ENCODE data around the gene CNPY3. TPM values are rescaled to one million over a fixed set of nuclear protein-coding genes. Genes with fewer than 3 reads are reported as not detected.

The CNPY3 gene
- total RNA-seq, 1 donor from 2014 or later: 38.0 TPM

DNA sequence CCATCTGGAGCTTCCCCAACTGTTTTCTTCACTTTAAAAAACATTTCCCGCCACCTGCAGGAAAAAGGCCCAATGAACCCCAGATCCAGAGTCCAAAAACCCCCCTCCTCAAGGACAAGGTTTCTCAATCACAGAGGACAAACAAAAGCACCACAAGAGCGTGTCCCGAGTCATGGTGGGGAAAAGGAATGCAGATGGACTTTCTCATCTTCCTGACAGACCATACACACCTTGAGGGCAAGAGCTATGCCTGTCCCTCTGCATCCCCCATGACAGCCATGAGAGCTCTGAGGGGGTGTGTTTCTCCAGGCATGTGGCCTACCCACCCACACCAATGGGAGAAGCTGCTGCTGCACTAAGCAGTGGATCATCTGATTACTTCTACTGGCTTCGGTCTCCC is 40.7 kb downstream of the CNPY3 start:
- H3K36me3 Mint-ChIP-seq: peaks cover 9% of the 10 kb centered on the region
- no peaks in the 10 kb centered on the region for H3K36me3 ChIP-seq
- H3K27ac ChIP-seq: no peak overlapping the region
- H3K4me3 Mint-ChIP-seq: no peak overlapping the region
- H3K27me3 ChIP-seq: no peaks in the 10 kb centered on the region
- H3K4me1 Mint-ChIP-seq: peaks cover 3% of the 10 kb centered on the region
- H3K9me3 ChIP-seq (ENCODE audit: low read depth): no peaks in the 10 kb centered on the region
- no peak overlapping the region for H3K4me3 ChIP-seq
- no peak overlapping the region for H2AFZ ChIP-seq (replicated peaks)
- H3K9ac ChIP-seq: no peak overlapping the region
- H3K9me3 Mint-ChIP-seq: no peaks in the 10 kb centered on the region
- H3K79me2 ChIP-seq (ENCODE audit: low read depth): no peaks in the 10 kb centered on the region
- H3F3A ChIP-seq (ENCODE audit: low read depth): no peaks in the 10 kb centered on the region
- H3K27me3 Mint-ChIP-seq (ENCODE audit: insufficient read depth, low read depth): no peaks in the 10 kb centered on the region
- no peak overlapping the region for H3K4me2 ChIP-seq
- TF ChIP-seq EZH2 (IDR thresholded peaks at IDR 0.05): no peak
- H3K27ac Mint-ChIP-seq: no peak overlapping the region
- DNase-seq (ENCODE audit: low spot score): no peak
- H3K4me1 ChIP-seq: no peaks in the 10 kb centered on the region
- no peaks in the 10 kb centered on the region for H4K20me1 ChIP-seq (ENCODE audit: low read depth)

DNA sequence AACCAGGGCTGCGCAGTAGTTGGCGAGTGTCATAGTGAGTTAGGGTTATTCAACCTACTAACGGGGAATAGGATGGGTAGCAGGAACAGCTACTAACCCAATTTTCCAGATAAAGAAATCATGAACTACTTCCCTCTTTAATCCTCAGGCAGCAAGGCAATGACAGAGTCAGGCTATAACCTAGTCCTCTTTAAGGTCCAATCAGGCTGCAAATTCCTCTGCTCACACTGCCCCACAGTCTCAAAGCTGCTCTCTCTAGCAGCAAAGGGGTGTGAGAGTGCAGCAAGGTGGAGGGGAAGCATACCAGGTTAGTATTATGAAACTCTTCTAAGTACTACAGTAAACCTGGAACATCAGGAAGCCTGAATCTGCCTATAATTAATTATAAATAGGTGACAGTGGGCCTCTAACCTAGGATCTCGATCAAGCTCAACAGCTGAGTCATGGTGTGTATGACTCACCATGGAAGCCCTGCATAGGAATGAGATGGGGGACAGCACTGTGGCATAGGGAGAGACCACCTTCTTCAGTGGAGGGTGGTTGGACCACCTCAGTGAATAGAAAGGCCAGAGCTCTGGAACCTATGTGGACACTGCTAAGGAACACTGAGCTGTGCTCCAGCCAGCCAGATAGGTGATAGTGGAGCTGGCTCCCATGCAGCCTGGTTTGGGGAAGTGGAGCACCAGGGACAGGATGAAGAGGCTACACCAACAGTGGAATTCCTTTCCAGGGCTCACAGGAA is 41.8 kb downstream of the CNPY3 start:
- H3K27ac ChIP-seq: no peak overlapping the region
- no peaks in the 10 kb centered on the region for H3K27me3 Mint-ChIP-seq (ENCODE audit: insufficient read depth, low read depth)
- H3K36me3 Mint-ChIP-seq: peaks cover 9% of the 10 kb centered on the region
- no peaks in the 10 kb centered on the region for H4K20me1 ChIP-seq (ENCODE audit: low read depth)
- no peaks in the 10 kb centered on the region for H3K36me3 ChIP-seq
- no peaks in the 10 kb centered on the region for H3K4me1 ChIP-seq
- H2AFZ ChIP-seq (replicated peaks): no peak overlapping the region
- H3K79me2 ChIP-seq (ENCODE audit: low read depth): no peaks in the 10 kb centered on the region
- H3F3A ChIP-seq (ENCODE audit: low read depth): no peaks in the 10 kb centered on the region
- peak overlapping the region; percentile 27 for H3K27ac Mint-ChIP-seq
- H3K27me3 ChIP-seq: no peaks in the 10 kb centered on the region
- no peaks in the 10 kb centered on the region for H3K9me3 ChIP-seq (ENCODE audit: low read depth)
- H3K4me3 Mint-ChIP-seq: no peak overlapping the region
- no peak overlapping the region for H3K4me3 ChIP-seq
- no peak overlapping the region for H3K4me2 ChIP-seq
- no peak overlapping the region for H3K9ac ChIP-seq
- H3K4me1 Mint-ChIP-seq: peaks cover 3% of the 10 kb centered on the region
- TF ChIP-seq EZH2 (IDR thresholded peaks at IDR 0.05) (no peak), EZH2phosphoT487 (IDR thresholded peaks at IDR 0.05) (no peak)
- TF ChIP-seq, protein P1, sequence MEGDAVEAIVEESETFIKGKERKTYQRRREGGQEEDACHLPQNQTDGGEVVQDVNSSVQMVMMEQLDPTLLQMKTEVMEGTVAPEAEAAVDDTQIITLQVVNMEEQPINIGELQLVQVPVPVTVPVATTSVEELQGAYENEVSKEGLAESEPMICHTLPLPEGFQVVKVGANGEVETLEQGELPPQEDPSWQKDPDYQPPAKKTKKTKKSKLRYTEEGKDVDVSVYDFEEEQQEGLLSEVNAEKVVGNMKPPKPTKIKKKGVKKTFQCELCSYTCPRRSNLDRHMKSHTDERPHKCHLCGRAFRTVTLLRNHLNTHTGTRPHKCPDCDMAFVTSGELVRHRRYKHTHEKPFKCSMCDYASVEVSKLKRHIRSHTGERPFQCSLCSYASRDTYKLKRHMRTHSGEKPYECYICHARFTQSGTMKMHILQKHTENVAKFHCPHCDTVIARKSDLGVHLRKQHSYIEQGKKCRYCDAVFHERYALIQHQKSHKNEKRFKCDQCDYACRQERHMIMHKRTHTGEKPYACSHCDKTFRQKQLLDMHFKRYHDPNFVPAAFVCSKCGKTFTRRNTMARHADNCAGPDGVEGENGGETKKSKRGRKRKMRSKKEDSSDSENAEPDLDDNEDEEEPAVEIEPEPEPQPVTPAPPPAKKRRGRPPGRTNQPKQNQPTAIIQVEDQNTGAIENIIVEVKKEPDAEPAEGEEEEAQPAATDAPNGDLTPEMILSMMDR (IDR thresholded peaks at IDR 0.05): no peak
- DNase-seq (ENCODE audit: low spot score): no peak
- no peaks in the 10 kb centered on the region for H3K9me3 Mint-ChIP-seq

DNA sequence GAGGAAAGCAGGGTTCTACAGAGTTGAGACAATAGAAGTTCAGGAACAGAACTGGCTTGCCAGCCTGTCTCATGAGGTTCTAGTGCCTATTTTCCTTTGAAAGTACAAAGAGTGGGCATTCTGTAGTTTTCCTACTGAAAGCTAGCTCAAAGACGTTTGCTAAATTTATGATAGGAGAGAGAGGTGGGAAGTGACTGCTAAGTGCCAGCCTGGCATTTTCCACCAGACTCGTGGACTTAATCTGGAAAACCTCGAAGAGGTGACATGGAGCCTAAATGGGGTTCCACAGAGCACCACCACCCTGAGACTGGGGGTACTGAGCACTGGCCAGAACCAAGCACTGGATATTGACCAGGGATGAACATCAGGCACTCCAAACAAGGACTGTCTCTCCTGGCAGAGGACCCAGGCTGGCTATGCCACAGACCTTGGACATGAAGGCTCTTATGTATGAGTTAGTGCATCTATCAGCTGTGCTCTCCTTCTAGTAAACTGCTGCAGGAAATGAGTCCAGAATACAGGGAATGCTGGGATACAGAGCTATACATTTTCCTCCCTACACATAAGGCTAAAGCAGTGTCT is 42.6 kb downstream of the CNPY3 start:
- H4K20me1 ChIP-seq (ENCODE audit: low read depth): no peaks in the 10 kb centered on the region
- H3K4me3 Mint-ChIP-seq: no peak overlapping the region
- H3K9me3 ChIP-seq (ENCODE audit: low read depth): no peaks in the 10 kb centered on the region
- H3K4me3 ChIP-seq: no peak overlapping the region
- peaks cover 4% of the 10 kb centered on the region for H3K4me1 Mint-ChIP-seq
- H3K36me3 ChIP-seq: no peaks in the 10 kb centered on the region
- no peaks in the 10 kb centered on the region for H3K9me3 Mint-ChIP-seq
- TF ChIP-seq EZH2 (IDR thresholded peaks at IDR 0.05) (no peak), EZH2phosphoT487 (IDR thresholded peaks at IDR 0.05) (no peak)
- TF ChIP-seq, protein P1 (IDR thresholded peaks at IDR 0.05): no peak
- H3K27me3 ChIP-seq: no peaks in the 10 kb centered on the region
- H3K4me1 ChIP-seq: no peaks in the 10 kb centered on the region
- no peak overlapping the region for H3K27ac ChIP-seq
- H3K36me3 Mint-ChIP-seq: peaks cover 9% of the 10 kb centered on the region
- no peak overlapping the region for H3K4me2 ChIP-seq
- H3K79me2 ChIP-seq (ENCODE audit: low read depth): no peaks in the 10 kb centered on the region
- no peak overlapping the region for H3K9ac ChIP-seq
- H3K27ac Mint-ChIP-seq: peak overlapping the region; percentile 27
- H2AFZ ChIP-seq (replicated peaks): no peak overlapping the region
- no peak for DNase-seq (ENCODE audit: low spot score)
- no peaks in the 10 kb centered on the region for H3F3A ChIP-seq (ENCODE audit: low read depth)
- no peaks in the 10 kb centered on the region for H3K27me3 Mint-ChIP-seq (ENCODE audit: insufficient read depth, low read depth)

DNA sequence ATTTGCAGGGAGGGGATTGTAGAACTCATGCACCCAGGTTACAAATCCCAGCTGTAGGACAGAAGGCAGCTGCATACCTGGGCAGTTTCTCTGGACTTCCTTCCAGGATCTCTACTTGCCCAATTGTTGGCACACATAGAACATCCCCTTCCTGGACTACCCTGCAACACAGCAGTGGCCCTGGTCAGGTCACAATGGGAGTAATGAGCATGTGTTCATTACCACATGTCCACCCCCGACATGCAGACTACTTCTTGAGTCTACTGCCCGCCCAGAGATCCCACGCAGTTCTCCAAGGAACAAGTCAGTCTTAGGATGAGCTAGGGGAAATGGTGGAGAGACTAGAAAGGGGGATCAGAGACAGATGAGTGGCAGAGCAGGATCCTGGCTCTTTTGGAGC is 44.6 kb downstream of the CNPY3 start:
- Histone ChIP-seq H3K27me3 (no peaks in the 10 kb centered on the region), H3K79me2 (ENCODE audit: low read depth) (peaks cover 12% of the 10 kb centered on the region), H3K4me3 (no peak overlapping the region), H3F3A (ENCODE audit: low read depth) (no peaks in the 10 kb centered on the region), H2AFZ (replicated peaks) (no peak overlapping the region), H4K20me1 (ENCODE audit: low read depth) (peaks cover 4% of the 10 kb centered on the region), H3K9ac (no peak overlapping the region), H3K4me2 (no peak overlapping the region), H3K9me3 (ENCODE audit: low read depth) (no peaks in the 10 kb centered on the region), H3K36me3 (no peaks in the 10 kb centered on the region), H3K4me1 (peaks cover 6% of the 10 kb centered on the region), H3K27ac (no peak overlapping the region)
- no peak overlapping the region for H3K4me3 Mint-ChIP-seq
- no peak for DNase-seq (ENCODE audit: low spot score)
- H3K9me3 Mint-ChIP-seq: no peaks in the 10 kb centered on the region
- TF ChIP-seq, protein P1 (IDR thresholded peaks at IDR 0.05): no peak
- no peak for TF ChIP-seq EZH2phosphoT487 (IDR thresholded peaks at IDR 0.05)
- TF ChIP-seq EZH2 (IDR thresholded peaks at IDR 0.05): no peak
- H3K27ac Mint-ChIP-seq: no peak overlapping the region
- peaks cover 4% of the 10 kb centered on the region for H3K27me3 Mint-ChIP-seq (ENCODE audit: insufficient read depth, low read depth)
- H3K36me3 Mint-ChIP-seq: peaks cover 9% of the 10 kb centered on the region
- H3K4me1 Mint-ChIP-seq: peaks cover 9% of the 10 kb centered on the region

Data from neural progenitor cell (in vitro differentiated cells).